Measurements from ENCODE around the gene FETUB. TPM values are rescaled to one million over a fixed set of nuclear protein-coding genes. Genes with fewer than 3 reads are reported as not detected.

Gene FETUB, protein sequence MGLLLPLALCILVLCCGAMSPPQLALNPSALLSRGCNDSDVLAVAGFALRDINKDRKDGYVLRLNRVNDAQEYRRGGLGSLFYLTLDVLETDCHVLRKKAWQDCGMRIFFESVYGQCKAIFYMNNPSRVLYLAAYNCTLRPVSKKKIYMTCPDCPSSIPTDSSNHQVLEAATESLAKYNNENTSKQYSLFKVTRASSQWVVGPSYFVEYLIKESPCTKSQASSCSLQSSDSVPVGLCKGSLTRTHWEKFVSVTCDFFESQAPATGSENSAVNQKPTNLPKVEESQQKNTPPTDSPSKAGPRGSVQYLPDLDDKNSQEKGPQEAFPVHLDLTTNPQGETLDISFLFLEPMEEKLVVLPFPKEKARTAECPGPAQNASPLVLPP
- 1.2 and 2.8 TPM in 2 replicates for total RNA-seq

DNA sequence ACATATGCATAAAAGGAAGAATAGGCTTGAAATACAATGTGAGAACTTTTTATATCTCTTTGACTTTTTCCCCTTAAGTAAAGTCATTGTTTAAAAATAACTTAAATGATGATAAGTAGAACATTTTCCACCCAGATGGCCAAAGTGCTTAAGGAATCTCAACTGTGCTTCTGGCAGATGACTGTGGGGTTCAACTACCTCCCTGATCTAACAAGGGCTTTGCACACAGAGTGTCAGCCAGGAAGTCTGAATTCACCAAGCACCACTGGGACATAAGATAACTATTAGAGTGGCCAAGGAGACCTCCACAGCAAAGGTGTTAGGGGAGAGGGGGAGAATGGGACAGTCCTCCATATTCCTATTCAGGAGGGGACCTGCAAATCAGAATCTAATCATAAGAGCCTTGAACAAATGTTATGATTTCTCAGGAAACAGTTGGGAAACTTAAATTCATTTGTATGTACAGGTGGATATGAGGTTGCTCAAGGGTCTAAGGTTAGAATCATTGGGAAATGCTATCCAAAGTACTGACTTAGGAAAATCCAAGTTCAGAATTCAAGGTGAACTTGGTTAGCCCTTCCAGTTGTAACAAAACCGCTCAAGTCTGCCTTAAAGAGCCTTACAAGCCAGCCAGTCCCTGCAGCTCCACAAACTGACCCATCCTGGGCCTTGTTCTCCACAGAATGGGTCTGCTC lies at the start of gene FETUB:
Gene FETUB, plus strand, starts transcription at position 622 of the 695 bp plus-strand sequence. Its CDS starts 62 bp downstream, at position 684.

GRCh38 chr3:186612721-186613636 lies 27.2 kb upstream of the FETUB start, which contains the start of gene AHSG:
Gene AHSG (plus strand): TSS chr3:186613060. CDS start chr3:186613142, 82 bp downstream.

DNA sequence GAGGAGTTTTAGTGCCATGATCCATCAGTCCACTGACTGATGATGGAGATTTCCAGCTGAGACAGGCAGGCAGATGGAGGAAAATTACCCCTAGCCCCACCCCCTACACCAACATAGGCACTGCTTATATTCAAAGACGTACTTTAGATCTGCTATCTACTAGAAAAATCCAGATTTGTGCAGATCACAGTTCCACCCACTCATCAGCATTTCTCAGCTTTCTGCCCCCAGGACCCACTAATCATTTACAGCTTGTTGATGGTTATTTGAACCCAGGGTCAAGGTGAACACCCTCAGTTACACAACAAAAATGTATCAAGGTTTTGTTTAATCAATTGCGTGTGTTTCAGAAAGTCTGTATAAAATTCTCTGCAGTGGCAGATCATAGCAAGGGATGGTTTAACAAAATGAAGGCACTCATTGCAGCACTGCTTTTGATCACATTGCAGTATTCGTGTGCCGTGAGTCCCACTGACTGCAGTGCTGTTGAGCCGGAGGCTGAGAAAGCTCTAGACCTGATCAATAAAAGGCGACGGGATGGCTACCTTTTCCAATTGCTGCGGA lies 25.5 kb downstream of the FETUB start, which contains the start of gene HRG:
Gene HRG, plus strand, starts transcription at position 390 of the 564 bp plus-strand sequence. Its CDS starts 18 bp downstream, at position 408.

Other genes with a start within 250 kb of the FETUB start
- 0.23 and 0.99 TPM in 2 replicates for gene CRYGS, start 96.0 kb upstream of the FETUB start, total RNA-seq
- gene TBCCD1, start 73.1 kb upstream of the FETUB start, total RNA-seq: 9.1 and 9.7 TPM in 2 replicates
- 53.7 and 73.5 TPM in 2 replicates for gene DNAJB11, start 69.7 kb upstream of the FETUB start, total RNA-seq
- 0.28 TPM in 1 of 2 replicates, not detected in the other for gene AHSG, start 27.3 kb upstream of the FETUB start, total RNA-seq
- gene HRG, start 25.6 kb downstream of the FETUB start, total RNA-seq: not detected in 2 replicates
- not detected in 2 replicates for gene KNG1, start 77.0 kb downstream of the FETUB start, total RNA-seq
- gene EIF4A2, start 143.2 kb downstream of the FETUB start, total RNA-seq: 227 and 236 TPM in 2 replicates
- gene RFC4, start 166.1 kb downstream of the FETUB start, total RNA-seq: 38.9 and 47.0 TPM in 2 replicates
- gene ADIPOQ, start 202.3 kb downstream of the FETUB start, total RNA-seq: not detected in 2 replicates